Astrocyte (in vitro differentiated cells and primary cell): ENCODE data around the gene BRINP1.

Experiments used
- CTCF ChIP-seq: IDR thresholded peaks from 2 replicates; pipeline ENCODE4 v1.5.1; 2011; ENCODE audit warnings: low read depth, mild to moderate bottlenecking, inconsistent platforms, low read length, moderate library complexity; ENCODE audit not compliant: insufficient read depth
- EZH2 ChIP-seq: IDR thresholded peaks from 2 replicates; pipeline ENCODE4 v1.6.1; 2012; ENCODE audit warnings: mild to moderate bottlenecking, low read length, inconsistent platforms; ENCODE audit not compliant: insufficient read depth

GRCh38 chr9:119272500-119273211, 96.6 kb downstream of the BRINP1 start:
- no peak for TF ChIP-seq CTCF
- TF ChIP-seq EZH2 = no peak
